ENCODE measurements around the gene NUP50. TPM values are rescaled to one million over a fixed set of nuclear protein-coding genes. Genes with fewer than 3 reads are reported as not detected.
A peak's percentile ranks its signal among the peaks of the same experiment; 100 is the strongest.

The NUP50 gene, protein sequence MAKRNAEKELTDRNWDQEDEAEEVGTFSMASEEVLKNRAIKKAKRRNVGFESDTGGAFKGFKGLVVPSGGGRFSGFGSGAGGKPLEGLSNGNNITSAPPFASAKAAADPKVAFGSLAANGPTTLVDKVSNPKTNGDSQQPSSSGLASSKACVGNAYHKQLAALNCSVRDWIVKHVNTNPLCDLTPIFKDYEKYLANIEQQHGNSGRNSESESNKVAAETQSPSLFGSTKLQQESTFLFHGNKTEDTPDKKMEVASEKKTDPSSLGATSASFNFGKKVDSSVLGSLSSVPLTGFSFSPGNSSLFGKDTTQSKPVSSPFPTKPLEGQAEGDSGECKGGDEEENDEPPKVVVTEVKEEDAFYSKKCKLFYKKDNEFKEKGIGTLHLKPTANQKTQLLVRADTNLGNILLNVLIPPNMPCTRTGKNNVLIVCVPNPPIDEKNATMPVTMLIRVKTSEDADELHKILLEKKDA
- 10 to 100 TPM; 26.9 to 49.7 (median 39.1) TPM for polyA plus RNA-seq (ENCODE audit: low read depth in 6 of 6)

DNA sequence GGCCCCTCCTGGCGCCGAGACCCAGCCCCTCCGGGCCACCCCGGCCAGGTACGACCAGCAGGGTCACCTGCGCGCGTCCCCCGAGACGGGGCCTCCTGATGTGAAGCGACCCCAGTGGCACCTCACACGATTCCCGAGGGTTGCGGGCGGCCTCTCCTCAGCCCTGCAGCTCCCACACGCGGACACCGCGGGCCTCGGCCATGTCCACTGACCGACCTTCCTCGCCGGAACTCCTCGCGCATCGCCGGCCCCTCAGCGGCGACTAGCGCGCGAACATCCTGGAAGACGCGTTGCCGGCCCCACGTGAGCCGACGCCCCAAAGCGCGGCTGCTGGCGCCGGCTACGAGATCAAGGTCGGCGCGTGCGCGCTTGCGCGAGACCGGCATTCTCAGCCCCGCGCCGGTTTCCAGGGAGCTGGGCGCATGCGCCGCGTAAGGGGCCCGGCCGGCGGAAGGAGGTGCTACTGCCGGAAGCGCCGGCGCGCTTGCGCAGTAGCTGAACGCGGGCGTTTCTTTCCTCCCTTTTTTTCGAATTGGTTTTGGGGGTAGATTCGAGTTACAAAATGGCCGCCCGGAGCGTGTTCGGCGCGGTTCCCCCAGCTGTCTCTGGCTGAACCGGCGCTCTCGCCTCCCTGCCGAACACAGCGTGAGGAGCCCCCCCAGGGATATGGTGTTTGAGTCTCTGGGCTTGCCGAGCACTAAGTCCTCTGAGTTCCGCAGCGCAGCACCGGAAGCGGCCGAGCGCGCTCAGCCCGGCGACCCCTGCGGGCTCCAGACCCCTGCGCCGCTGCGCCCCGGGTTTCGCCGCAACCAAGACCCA is at the start of gene NUP50:
NUP50 (plus strand) TSS at position 475 of the 819 bp plus-strand sequence. CDS start 4,253 bp downstream, outside the sequence.
- H3K9me3 Mint-ChIP-seq: no peaks in the 10 kb centered on the region
- peaks cover 14 to 43% (median 39%) of the 10 kb centered on the region in 3 donors for H3K4me1 Mint-ChIP-seq
- DNase-seq: peak; percentile 96
- peak within 1 kb of the TSS; percentile 86 to 98 (median 95) for H3K4me3 Mint-ChIP-seq
- H3K27me3 Mint-ChIP-seq: no peaks in the 10 kb centered on the region
- no peaks in the 10 kb centered on the region for H3K36me3 Mint-ChIP-seq
- peak within 1 kb of the TSS; percentile 94 to 98 (median 96) for H3K27ac Mint-ChIP-seq
- ATAC-seq (ENCODE audit: low read depth in 2 of 2): peak; percentile 83 to 87

DNA sequence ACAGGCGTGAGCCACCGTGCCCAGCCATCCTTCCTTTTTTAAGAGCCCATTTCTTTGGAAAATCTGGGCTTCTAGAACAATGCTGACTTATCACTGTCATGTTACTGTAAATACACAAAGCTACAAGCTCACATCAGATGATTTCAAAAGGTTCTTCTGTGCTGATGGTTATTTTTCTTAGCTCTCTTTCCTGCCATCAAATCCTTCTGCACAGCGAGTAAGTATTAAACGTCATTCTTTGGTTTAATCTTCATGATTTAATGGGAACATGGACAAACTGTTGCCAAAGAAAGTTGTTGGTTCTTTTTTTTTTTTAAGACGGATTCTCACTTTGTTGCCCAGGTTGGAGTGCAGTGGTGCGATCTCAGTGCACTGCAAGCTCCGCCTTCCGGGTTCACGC is 43.3 kb upstream of the NUP50 start:
- Mint-ChIP-seq H3K4me1 (no peaks in the 10 kb centered on the region), H3K27ac (no peak overlapping the region), H3K4me3 (peak overlapping the region in 1 of 8 donors; percentile 59), H3K9me3 (peaks cover 0 to 8% (median 0%) of the 10 kb centered on the region in 7 donors), H3K27me3 (peaks cover 4 to 13% (median 7%) of the 10 kb centered on the region in 3 donors), H3K36me3 (no peaks in the 10 kb centered on the region)
- no peak for ATAC-seq (ENCODE audit: low read depth in 2 of 2)
- DNase-seq: no peak

DNA sequence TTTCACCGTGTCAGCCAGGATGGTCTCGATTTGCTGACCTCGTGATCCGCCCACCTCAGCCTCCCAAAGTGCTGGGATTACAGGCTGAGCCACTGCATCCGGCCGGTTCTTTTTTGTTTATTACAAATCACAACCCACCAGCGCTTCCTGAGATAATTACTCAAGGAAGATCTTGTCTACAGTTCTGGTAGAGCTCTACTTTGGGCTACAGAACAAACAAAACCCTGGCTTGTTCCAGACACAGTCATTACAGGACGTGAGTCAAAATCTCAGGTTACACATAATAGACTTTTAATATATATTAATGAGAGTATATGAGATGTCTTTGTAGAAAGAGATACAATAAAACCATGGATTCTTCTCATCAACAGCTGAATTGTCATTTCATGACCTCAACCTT is 42.8 kb upstream of the NUP50 start:
- no peaks in the 10 kb centered on the region for H3K36me3 Mint-ChIP-seq
- H3K27ac Mint-ChIP-seq: no peak overlapping the region
- DNase-seq (no peak), ATAC-seq (ENCODE audit: low read depth in 2 of 2) (no peak)
- no peaks in the 10 kb centered on the region for H3K4me1 Mint-ChIP-seq
- peaks cover 0 to 8% (median 0%) of the 10 kb centered on the region in 7 donors for H3K9me3 Mint-ChIP-seq
- H3K4me3 Mint-ChIP-seq: peak overlapping the region in 1 of 8 donors; percentile 59
- H3K27me3 Mint-ChIP-seq: peaks cover 4 to 14% (median 7%) of the 10 kb centered on the region in 3 donors

DNA sequence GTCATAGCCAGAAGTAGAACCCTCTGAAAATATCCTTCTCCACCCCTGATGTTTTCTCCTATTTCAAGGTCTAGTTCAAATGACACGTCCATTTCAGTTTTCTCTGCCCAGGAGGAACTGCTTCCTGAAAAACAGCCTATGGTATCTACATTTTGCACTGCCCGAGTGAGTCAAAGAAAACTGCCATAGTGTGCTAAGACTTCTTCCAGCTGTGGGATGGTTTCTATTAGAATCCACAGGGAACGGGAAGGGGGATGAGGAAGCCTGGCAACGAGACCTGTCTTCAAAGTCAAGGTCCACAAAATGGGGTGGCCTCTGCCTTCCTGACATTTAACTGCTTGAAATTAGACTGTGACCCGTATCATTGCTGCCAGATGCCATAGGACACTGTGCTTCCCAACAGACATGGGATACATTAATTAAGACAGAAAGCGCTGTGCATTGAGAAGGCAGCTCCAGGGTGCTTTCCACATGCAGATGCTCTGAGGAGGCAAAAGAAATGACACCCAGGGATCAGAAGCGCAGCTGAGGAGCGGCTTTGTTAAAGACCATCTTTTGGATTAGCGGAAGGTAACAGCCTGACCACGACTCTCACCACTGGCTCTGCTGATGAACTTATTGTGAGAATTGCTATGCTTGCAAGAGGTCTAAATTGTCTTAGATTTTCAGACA is 39.4 kb upstream of the NUP50 start:
- Mint-ChIP-seq H3K36me3 (no peaks in the 10 kb centered on the region), H3K9me3 (peaks cover 0 to 3% (median 0%) of the 10 kb centered on the region in 7 donors), H3K4me1 (peaks cover 0 to 4% (median 2%) of the 10 kb centered on the region in 3 donors), H3K27ac (no peak overlapping the region), H3K4me3 (no peak overlapping the region), H3K27me3 (peaks cover 4 to 12% (median 4%) of the 10 kb centered on the region in 3 donors)
- DNase-seq (no peak), ATAC-seq (ENCODE audit: low read depth in 2 of 2) (no peak)

DNA sequence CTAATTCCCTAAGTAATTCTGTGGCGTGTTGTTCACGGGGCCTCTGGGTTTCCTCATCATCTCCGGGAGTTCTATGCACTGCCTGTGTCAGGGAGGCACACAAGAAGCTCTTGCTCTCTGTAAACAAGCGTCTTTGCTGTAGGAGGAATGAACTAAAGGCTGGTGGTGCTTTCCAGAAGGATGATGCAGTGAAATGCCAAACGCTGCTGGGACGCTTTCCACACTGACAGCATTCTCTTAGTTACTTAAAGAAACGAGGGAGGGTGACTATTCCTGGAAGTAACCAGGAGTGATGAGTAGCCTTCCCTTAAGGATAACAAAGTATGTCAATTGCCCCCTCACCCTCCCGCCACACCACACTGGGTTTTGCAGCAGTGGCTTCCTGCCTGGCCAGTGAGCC is 38.5 kb upstream of the NUP50 start:
- Mint-ChIP-seq H3K27me3 (peaks cover 0 to 5% (median 4%) of the 10 kb centered on the region in 3 donors), H3K9me3 (no peaks in the 10 kb centered on the region), H3K27ac (no peak overlapping the region), H3K4me3 (no peak overlapping the region), H3K4me1 (peaks cover 7 to 13% (median 10%) of the 10 kb centered on the region in 3 donors), H3K36me3 (no peaks in the 10 kb centered on the region)
- DNase-seq (no peak), ATAC-seq (ENCODE audit: low read depth in 2 of 2) (no peak)

DNA sequence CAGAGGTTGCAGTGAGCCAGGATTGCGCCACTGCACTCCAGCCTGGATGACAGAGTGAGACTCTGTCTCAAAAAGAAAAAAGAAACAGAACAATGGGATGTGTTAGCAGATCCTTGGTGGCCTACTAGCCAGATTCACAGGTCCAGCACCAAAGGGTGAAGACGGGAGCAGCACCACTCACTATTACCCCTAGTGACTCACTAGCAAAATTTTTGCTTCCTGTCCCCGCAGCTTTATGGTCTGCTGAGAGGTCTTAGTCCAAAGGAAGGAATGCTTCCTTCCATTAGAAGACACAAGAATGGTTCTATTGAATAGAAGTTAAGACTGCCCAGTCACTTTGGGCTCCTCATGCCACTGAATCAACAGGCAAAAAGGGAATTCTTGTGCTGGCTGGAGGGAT is 35.9 kb upstream of the NUP50 start:
- Mint-ChIP-seq H3K9me3 (no peaks in the 10 kb centered on the region), H3K36me3 (no peaks in the 10 kb centered on the region), H3K27ac (peak overlapping the region in 2 of 6 donors; percentile 10 to 16), H3K27me3 (peaks cover 0 to 5% (median 4%) of the 10 kb centered on the region in 3 donors), H3K4me1 (peaks cover 19 to 35% (median 29%) of the 10 kb centered on the region in 3 donors), H3K4me3 (no peak overlapping the region)
- no peak for DNase-seq
- ATAC-seq (ENCODE audit: low read depth in 2 of 2): no peak

DNA sequence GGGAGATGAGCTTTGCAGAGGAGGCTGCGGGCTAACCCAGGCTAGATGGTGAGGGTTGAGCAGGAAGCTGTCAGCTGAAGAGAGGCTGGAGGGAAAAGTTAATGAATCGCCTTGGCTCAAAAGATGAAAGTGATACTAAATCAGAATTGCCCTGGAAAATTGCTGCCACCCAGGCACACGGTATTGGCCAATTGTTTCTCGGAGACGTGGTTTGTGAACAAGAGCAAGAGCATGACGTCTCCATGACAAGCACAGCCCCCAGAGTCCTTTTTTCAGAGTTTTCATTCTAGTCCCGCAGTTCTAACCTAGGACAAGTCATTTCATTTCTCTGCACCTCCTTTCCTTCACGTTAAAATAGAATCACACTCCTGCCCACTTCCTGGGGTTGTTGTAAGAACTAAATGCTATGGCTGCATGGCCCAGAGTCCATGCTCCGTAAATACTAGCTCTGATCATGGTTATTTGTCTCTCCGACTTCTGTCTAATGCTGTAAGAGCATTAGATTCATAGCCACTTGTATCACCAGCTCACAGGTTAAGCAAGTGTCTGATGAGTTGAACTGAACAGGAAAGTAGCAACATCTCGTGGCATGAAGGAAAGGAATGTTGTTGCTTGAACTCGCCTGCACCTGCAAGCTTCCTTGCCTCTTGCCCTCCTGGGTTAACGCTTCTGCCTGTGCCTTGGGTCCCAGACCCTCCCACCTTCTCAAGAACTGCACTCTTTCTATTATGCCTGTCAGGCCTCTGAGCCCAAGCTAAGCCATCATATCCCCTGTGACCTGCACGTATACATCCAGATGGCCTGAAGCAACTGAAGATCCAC is 33.8 kb upstream of the NUP50 start:
- peaks cover 0 to 12% (median 9%) of the 10 kb centered on the region in 7 donors for H3K9me3 Mint-ChIP-seq
- H3K36me3 Mint-ChIP-seq: peaks cover 9 to 12% of the 10 kb centered on the region in 2 donors
- H3K4me1 Mint-ChIP-seq: peaks cover 19 to 35% (median 29%) of the 10 kb centered on the region in 3 donors
- DNase-seq (no peak), ATAC-seq (ENCODE audit: low read depth in 2 of 2) (peak in 1 of 2 donors; percentile 21)
- peak overlapping the region in 3 of 6 donors; percentile 4 to 83 (median 49) for H3K27ac Mint-ChIP-seq
- peaks cover 0 to 5% (median 4%) of the 10 kb centered on the region in 3 donors for H3K27me3 Mint-ChIP-seq
- peak overlapping the region in 3 of 8 donors; percentile 25 to 60 (median 56) for H3K4me3 Mint-ChIP-seq

DNA sequence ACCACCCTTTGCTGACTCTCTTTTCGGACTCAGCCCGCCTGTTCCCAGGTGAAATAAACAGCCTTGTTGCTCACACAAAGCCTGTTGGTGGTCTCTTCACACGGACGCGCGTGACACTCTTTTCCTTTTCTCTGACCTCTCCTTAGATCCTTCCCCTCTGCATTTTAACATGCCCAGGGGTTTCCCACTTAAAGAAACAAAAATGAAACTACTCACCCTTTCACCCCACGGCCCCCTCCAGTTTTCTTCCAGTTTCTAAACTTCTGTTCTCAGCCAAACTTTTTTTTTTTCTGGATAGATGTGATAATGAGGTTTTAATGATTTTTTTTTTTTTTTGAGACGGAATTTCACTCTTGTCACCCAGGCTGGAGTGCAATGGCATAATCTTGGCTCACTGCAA is 32.8 kb upstream of the NUP50 start:
- Mint-ChIP-seq H3K27me3 (peaks cover 0 to 5% (median 0%) of the 10 kb centered on the region in 3 donors), H3K27ac (peak overlapping the region in 2 of 6 donors; percentile 64 to 79), H3K4me1 (peaks cover 19 to 35% (median 29%) of the 10 kb centered on the region in 3 donors), H3K36me3 (peaks cover 9 to 14% of the 10 kb centered on the region in 2 donors), H3K9me3 (peaks cover 0 to 12% (median 9%) of the 10 kb centered on the region in 7 donors), H3K4me3 (no peak overlapping the region)
- no peak for DNase-seq
- no peak for ATAC-seq (ENCODE audit: low read depth in 2 of 2)

DNA sequence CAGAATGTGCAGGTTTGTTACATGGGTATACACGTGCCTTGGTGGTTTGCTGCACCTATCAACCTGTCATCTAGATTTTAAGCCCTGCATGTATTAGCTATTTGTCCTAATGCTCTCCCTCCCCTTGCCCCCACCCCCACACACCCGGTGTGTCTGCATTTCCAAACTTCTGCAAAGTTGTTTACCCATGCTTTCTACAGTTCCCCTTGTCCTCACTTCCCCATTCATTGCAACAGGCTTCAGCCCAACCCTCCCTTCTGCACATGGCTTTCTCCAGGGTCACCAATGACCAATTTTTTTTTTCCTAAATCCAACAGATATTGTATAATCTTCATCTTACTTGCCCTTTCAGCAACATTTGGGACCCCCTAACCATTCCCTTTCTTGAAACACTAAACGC is 32.0 kb upstream of the NUP50 start:
- ATAC-seq (ENCODE audit: low read depth in 2 of 2) (peak; percentile 58 to 76), DNase-seq (no peak)
- H3K9me3 Mint-ChIP-seq: peaks cover 0 to 12% (median 9%) of the 10 kb centered on the region in 7 donors
- H3K4me3 Mint-ChIP-seq: peak overlapping the region in 2 of 8 donors; percentile 0 to 47
- H3K27me3 Mint-ChIP-seq: no peaks in the 10 kb centered on the region
- H3K36me3 Mint-ChIP-seq: peaks cover 9 to 14% of the 10 kb centered on the region in 2 donors
- peaks cover 19 to 35% (median 29%) of the 10 kb centered on the region in 3 donors for H3K4me1 Mint-ChIP-seq
- peak overlapping the region in 2 of 6 donors; percentile 8 to 49 for H3K27ac Mint-ChIP-seq

DNA sequence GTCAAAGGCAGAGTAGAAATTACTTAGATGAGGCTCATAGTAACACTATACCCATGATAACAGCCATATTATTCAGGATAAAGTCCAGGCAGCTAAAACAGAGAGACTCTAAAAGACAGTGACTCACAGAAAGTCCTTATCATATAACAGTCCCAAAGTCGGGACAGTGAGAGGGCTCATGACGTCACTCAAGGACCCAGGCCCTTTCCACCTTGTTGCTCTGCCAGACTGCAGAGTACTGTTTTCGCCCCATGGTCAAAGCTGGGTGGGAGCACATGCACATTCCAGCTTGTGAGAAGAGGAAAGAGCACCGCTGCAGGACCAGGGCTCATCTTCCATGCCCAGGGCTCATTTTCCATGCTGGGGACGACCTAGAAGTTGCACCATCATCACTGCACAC is 29.4 kb upstream of the NUP50 start:
- DNase-seq (no peak), ATAC-seq (ENCODE audit: low read depth in 2 of 2) (no peak)
- H3K9me3 Mint-ChIP-seq: peaks cover 0 to 12% (median 9%) of the 10 kb centered on the region in 7 donors
- peaks cover 19 to 31% (median 27%) of the 10 kb centered on the region in 3 donors for H3K4me1 Mint-ChIP-seq
- no peak overlapping the region for H3K4me3 Mint-ChIP-seq
- H3K27ac Mint-ChIP-seq: no peak overlapping the region
- no peaks in the 10 kb centered on the region for H3K27me3 Mint-ChIP-seq
- peaks cover 9 to 14% of the 10 kb centered on the region in 2 donors for H3K36me3 Mint-ChIP-seq

DNA sequence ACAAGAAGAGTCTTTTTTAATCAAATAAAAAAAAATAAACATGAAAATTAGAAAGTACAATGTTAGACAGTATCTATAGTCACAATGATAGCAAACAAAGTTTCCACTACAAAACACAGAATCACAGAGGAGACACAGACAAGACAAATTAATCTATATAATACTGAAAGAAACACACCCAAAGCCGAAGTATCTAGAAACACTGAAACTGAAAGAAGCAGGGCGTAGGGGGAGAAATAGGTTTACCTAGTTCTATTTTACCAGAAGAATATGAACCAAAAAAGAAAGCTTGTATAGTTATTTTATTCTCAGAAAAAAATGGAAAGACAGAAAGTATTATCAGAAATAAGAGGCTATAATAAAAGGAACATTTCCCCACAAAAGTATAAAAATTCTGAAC is 27.1 kb upstream of the NUP50 start:
- no peaks in the 10 kb centered on the region for H3K27me3 Mint-ChIP-seq
- no peak for ATAC-seq (ENCODE audit: low read depth in 2 of 2)
- no peak overlapping the region for H3K4me3 Mint-ChIP-seq
- DNase-seq: no peak
- H3K36me3 Mint-ChIP-seq: peaks cover 9 to 18% of the 10 kb centered on the region in 2 donors
- H3K27ac Mint-ChIP-seq: peak overlapping the region in 1 of 6 donors; percentile 57
- peaks cover 0 to 12% (median 9%) of the 10 kb centered on the region in 7 donors for H3K9me3 Mint-ChIP-seq
- peaks cover 5 to 9% (median 8%) of the 10 kb centered on the region in 3 donors for H3K4me1 Mint-ChIP-seq

DNA sequence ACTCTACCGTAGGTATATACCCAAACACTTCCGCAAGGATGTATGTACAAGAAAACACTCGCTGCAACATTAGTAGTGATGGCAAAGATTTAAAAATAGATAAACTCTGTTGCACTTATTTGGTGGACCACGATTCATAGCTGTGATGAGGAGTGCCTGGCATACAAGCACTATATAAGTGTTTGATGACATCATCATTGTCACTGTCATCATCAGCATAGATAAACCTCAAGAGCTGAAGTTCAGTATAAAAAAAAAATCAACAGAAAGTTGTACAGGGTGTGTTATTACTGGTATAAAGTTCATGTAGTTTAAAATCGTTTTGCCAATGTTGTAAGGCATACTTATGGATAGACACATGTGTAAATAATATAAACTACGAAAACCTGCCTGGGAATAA is 24.0 kb upstream of the NUP50 start:
- DNase-seq (no peak), ATAC-seq (ENCODE audit: low read depth in 2 of 2) (no peak)
- Mint-ChIP-seq H3K27ac (peak overlapping the region in 1 of 6 donors; percentile 8), H3K4me3 (no peak overlapping the region), H3K27me3 (no peaks in the 10 kb centered on the region), H3K9me3 (peaks cover 0 to 12% (median 7%) of the 10 kb centered on the region in 7 donors), H3K4me1 (no peaks in the 10 kb centered on the region), H3K36me3 (peaks cover 7 to 8% of the 10 kb centered on the region in 2 donors)
